Cardiac fibroblast (primary cell): ENCODE measurements around the gene HS2ST1.

Experiments
- DNase-seq, 2 donors: peaks; one replicate each; pipeline versions ENCODE4 v3.0.0 to v3.0.0-alpha.2; 2010; ENCODE audit warnings: low read depth in 2 of 2
- H3K4me3 ChIP-seq, 2 donors: replicated peaks in 1 of 2; 1 replicate in 1 of 2; 2 replicates in 1 of 2; pipeline ENCODE4 v1.5.1; 2011; ENCODE audit warnings: low read depth in 2 of 2, low read length in 2 of 2, mild to moderate bottlenecking in 2 of 2, moderate library complexity in 1 of 2
- CTCF ChIP-seq: IDR thresholded peaks from one replicate; pipeline ENCODE4 v1.5.1; 2011; ENCODE audit warnings: low read depth, mild to moderate bottlenecking, low read length, inconsistent platforms

Gene HS2ST1

GRCh38 chr1:87030740-87031690 lies 116.6 kb downstream of the HS2ST1 start:
- DNase-seq = no peak
- H3K4me3 ChIP-seq = no peak overlapping the region
- no peak for TF ChIP-seq CTCF

- no peak for DNase-seq
- no peak for TF ChIP-seq CTCF
- H3K4me3 ChIP-seq = no peak overlapping the region
Observed at GRCh38 chr1:87034351-87034750, 119.9 kb downstream of the HS2ST1 start.

GRCh38 chr1:87039096-87039495 lies 124.7 kb downstream of the HS2ST1 start:
- H3K4me3 ChIP-seq = no peak overlapping the region
- no peak for TF ChIP-seq CTCF
- no peak for DNase-seq

GRCh38 chr1:87042111-87042811 lies 127.8 kb downstream of the HS2ST1 start:
- no peak overlapping the region for H3K4me3 ChIP-seq
- no peak for TF ChIP-seq CTCF
- peak; percentile 11 to 12 for DNase-seq

- no peak for DNase-seq
- TF ChIP-seq CTCF = no peak
- H3K4me3 ChIP-seq = no peak overlapping the region
Observed at GRCh38 chr1:87044424-87044823, 130.0 kb downstream of the HS2ST1 start.

- no peak for DNase-seq
- TF ChIP-seq CTCF = no peak
- no peak overlapping the region for H3K4me3 ChIP-seq
Observed at GRCh38 chr1:87044840-87045239, 130.4 kb downstream of the HS2ST1 start.
